GM12875 (cell line): ENCODE results near the gene VPS50.
A peak's percentile ranks its signal among the peaks of the same experiment; 100 is the strongest.

ENCODE experiments used
- H3K4me3 ChIP-seq: one replicate; pipeline ENCODE4 v1.5.1; 2011; ENCODE audit warnings: low read depth, low read length, control low read depth
- TF ChIP-seq, protein P1 (sequence below): IDR thresholded peaks from 2 replicates; pipeline ENCODE4 v1.5.1; 2011; ENCODE audit warnings: low read depth, mild to moderate bottlenecking, control low read depth, inconsistent platforms, low read length, moderate library complexity, borderline replicate concordance; ENCODE audit not compliant: insufficient read depth

The VPS50 gene

DNA sequence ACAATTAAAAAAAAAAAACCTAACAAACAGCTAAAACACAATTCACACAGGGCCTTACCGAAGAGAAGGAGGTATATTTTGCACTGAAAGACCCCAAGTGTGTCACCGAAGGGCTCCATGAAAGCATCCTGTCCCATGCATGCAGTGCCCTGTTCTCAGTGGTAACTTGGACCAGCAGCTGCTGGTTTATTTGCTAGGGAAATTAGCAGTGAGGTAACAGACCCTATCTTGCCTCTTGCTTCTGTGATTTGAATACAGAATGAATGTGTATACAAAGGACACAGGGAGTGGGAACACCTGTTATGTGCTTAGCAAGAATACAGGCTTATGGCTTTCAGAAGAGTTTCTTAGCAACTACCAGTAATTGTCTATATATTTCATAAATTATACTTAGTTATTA, 5.9 kb upstream of the VPS50 start, which contains the start of gene HEPACAM2:
Gene HEPACAM2, minus strand, starts transcription at position 160 of the 400 bp plus-strand sequence.
- TF ChIP-seq, protein P1, sequence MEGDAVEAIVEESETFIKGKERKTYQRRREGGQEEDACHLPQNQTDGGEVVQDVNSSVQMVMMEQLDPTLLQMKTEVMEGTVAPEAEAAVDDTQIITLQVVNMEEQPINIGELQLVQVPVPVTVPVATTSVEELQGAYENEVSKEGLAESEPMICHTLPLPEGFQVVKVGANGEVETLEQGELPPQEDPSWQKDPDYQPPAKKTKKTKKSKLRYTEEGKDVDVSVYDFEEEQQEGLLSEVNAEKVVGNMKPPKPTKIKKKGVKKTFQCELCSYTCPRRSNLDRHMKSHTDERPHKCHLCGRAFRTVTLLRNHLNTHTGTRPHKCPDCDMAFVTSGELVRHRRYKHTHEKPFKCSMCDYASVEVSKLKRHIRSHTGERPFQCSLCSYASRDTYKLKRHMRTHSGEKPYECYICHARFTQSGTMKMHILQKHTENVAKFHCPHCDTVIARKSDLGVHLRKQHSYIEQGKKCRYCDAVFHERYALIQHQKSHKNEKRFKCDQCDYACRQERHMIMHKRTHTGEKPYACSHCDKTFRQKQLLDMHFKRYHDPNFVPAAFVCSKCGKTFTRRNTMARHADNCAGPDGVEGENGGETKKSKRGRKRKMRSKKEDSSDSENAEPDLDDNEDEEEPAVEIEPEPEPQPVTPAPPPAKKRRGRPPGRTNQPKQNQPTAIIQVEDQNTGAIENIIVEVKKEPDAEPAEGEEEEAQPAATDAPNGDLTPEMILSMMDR, result no peak
- H3K4me3 ChIP-seq, result no peak within 1 kb of the TSS

DNA sequence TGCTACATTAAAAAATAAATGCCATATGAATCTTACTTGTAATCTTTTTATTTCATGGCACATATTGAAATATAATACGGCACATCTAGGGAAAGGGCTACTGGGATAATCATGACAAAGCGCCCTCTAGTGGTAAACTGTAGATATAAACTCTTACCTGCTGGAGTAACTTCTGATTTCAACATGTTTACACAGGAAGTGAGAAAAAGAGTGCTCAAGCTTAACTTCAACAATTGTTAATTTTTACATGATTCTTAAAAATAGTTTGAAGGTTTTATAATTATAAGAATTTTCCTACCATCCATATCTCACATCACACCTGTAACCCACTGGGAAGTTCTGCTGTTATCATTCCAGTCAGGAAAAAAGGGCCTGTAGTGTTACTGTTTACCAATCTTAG, 3.9 kb upstream of the VPS50 start:
- H3K4me3 ChIP-seq, result no peak overlapping the region
- TF ChIP-seq, protein P1, result peak; percentile 47

DNA sequence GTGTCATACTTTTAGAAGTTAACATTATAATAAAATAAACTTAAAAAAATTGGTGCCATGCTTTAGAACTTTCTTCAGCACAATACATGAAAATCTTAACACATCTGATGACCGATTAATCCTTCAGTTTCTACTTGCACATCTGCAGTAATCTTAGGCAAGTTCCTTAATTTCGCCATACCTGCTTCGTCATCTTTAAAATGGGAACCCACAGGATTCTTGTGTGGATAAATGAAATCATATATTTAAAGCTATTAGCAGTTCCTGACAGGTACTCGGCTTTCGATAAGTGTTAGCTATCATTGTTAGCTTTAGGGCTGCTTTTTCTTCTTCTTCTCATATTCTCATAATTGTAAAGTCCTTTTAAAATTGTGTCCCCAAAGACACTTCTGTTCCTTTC, 907 bp upstream of the VPS50 start:
- TF ChIP-seq, protein P1, result no peak
- H3K4me3 ChIP-seq, result peak overlapping the region; percentile 88

DNA sequence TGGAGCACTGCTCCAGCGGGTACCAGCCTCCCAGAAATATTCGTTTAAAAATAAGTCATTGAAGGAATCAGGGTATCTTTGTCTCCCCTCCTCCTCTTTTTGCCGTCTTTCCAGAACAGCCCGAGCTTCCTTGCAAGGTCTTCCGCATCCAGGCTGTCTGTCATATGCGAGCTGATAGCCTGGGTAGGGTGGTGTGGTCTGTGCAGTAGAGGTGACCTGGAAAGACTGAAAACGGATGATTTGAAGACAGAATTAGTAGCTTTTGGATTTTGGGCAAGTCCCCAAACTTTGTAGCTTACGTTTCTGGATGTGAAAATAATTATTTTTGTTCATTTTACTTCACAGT, 480 bp downstream of the VPS50 start:
- H3K4me3 ChIP-seq, result peak overlapping the region; percentile 54
- TF ChIP-seq, protein P1, result no peak

DNA sequence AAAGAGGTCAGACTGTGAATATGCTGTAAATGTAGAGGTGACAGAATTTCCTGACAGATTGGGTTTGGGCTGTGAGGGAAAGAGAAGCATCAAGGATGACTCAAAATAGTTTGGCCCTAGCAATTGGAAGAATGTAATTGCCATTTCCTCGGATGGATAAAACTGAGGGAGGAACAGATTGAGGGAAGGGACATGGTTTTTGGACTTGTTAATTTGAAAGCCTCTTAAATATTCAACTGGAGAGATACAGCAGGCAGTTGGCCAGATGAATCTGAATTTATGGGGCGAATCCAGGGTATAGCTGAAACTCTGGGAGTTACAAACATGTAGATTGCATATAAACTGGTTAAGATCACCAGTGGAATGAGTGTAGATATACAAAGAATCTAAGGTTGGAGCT, 3.4 kb downstream of the VPS50 start:
- H3K4me3 ChIP-seq, result no peak overlapping the region
- TF ChIP-seq, protein P1, result no peak

DNA sequence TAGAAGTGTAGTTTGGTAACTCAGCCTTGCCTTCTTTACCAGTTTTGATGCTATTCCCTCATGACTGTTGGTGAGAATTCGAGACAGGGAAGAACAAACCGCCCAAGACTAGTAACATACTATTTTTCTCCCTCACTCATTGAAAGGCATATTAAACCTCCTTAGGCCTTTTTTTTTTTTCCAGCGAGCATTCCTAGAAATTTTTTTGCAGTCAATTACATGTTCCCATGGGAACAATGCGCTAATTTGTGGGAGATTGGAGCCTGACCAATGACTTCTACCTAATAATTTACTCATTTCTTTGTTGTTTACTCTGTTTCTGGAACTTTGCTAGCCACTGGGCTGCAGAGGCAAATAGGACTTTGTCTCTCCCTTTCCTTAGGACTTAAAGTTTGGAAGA, 6.0 kb downstream of the VPS50 start:
- TF ChIP-seq, protein P1, result no peak
- no peak overlapping the region for H3K4me3 ChIP-seq

DNA sequence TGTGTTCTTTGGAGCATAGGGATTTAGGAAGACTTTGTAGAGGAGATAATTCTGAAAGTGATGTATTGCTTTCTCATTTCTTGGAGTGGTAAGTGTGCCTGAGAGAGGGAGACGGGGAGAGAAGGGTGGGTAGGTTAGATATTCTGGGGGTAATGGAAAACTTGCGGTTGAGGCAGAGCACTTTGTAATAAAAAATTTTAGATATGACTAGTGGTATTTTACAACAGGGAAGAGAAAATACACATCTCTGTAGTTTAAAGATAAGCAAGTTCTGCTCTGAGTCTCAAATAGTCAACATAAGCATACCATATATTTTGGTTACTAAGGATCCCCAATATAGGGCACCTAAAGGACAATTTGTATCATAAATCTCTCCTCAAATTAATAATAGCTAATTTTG, 6.6 kb downstream of the VPS50 start:
- TF ChIP-seq, protein P1, result no peak
- no peak overlapping the region for H3K4me3 ChIP-seq
